DMS153 treated with DMSO at 0.1 percent for 48 hours (cell line): ENCODE measurements around the gene OSBPL6.

ENCODE experiments used
- DNase-seq: peaks from one replicate; lab custom pipeline; 2025; ENCODE audit not compliant: unreplicated experiment; lab: John Stamatoyannopoulos, UW

The OSBPL6 gene

GRCh38 chr2:178237488-178238153 lies 43.3 kb downstream of the OSBPL6 start:
- DNase-seq = no peak

- no peak for DNase-seq
These were observed 43.8 kb downstream of the OSBPL6 start for GRCh38 chr2:178238154-178238521.

- no peak for DNase-seq
These were observed 44.4 kb downstream of the OSBPL6 start for GRCh38 chr2:178238750-178239149.

- peak; percentile 56 for DNase-seq
These were observed 47.7 kb downstream of the OSBPL6 start for GRCh38 chr2:178241844-178242551.

- DNase-seq = no peak
These were observed 48.2 kb downstream of the OSBPL6 start for GRCh38 chr2:178242552-178242883.

GRCh38 chr2:178243961-178244360 lies 49.6 kb downstream of the OSBPL6 start:
- DNase-seq = no peak

GRCh38 chr2:178244777-178245176 lies 50.5 kb downstream of the OSBPL6 start:
- DNase-seq = no peak

- DNase-seq = no peak
These were observed 52.4 kb downstream of the OSBPL6 start for GRCh38 chr2:178246696-178247095.

GRCh38 chr2:178247250-178247649 lies 52.9 kb downstream of the OSBPL6 start:
- DNase-seq = no peak

- no peak for DNase-seq
These were observed 56.1 kb downstream of the OSBPL6 start for GRCh38 chr2:178250429-178250828.

GRCh38 chr2:178251151-178251955 lies 57.0 kb downstream of the OSBPL6 start:
- DNase-seq = no peak

- DNase-seq = no peak
These were observed 62.2 kb downstream of the OSBPL6 start for GRCh38 chr2:178256382-178257042.

- no peak for DNase-seq
These were observed 62.8 kb downstream of the OSBPL6 start for GRCh38 chr2:178257127-178257526.

- no peak for DNase-seq
These were observed 64.6 kb downstream of the OSBPL6 start for GRCh38 chr2:178258916-178259315.

- no peak for DNase-seq
These were observed 69.0 kb downstream of the OSBPL6 start for GRCh38 chr2:178263159-178263860.

GRCh38 chr2:178264211-178264610 lies 69.9 kb downstream of the OSBPL6 start:
- no peak for DNase-seq

- no peak for DNase-seq
These were observed 71.5 kb downstream of the OSBPL6 start for GRCh38 chr2:178265851-178266250.

GRCh38 chr2:178266445-178266844 lies 72.1 kb downstream of the OSBPL6 start:
- no peak for DNase-seq

GRCh38 chr2:178267660-178268059 lies 73.3 kb downstream of the OSBPL6 start:
- no peak for DNase-seq

- no peak for DNase-seq
These were observed 74.1 kb downstream of the OSBPL6 start for GRCh38 chr2:178268435-178268834.
